ENCODE data around the gene CCDC12. TPM values are rescaled to one million over a fixed set of nuclear protein-coding genes. Genes with fewer than 3 reads are reported as not detected.
"Not testable (repeated sequence)": the region's sequence is repeated elsewhere in the genome, so short reads cannot be mapped to it uniquely, and the experiment has no call there.

The CCDC12 gene
- total RNA-seq, 4 donors from 2014 or later: 14.3 to 52.2 (median 42.0) TPM

DNA sequence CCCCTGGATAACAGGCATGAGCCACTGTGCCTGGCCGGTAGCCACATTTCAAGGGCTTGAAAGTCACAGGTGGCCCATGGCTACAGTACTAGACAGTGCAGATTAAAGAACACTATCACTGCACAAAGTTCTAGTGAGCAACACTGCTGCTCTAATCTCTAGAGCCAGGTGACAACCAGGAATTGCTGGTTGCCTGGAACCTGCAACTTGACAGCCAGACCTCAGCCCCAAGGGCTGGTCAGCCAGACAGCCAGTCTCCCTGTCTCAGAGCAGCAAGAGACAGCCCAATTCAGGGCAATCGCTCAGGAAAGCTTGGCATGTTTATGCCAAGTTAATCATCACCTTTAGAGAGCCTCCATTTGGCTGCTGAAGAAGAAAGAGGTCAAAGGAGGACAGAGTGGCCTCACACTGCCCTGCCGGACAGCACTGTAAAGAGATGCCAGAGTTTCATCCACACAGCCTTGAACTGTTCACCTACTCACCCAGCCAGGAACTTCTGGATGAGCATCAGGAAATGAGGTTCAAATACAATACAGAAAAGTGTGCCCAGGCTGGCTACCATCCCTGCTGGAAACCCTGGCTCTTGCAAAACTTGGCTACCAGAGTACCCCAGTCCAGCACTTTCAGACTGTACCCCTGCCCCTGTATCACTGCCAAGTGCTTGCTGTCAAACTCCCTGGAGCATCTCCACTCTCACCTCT is 6.0 kb downstream of the CCDC12 start:
- H3K27ac ChIP-seq: peak overlapping the region; percentile 26 to 71 (median 54)
- 33 to 60% methylated on average over 1 to 2 of the region's 3 CpGs for WGBS, 2 donors (ENCODE audit: low coverage in 1 of 2)
- peaks cover 0 to 3% of the 10 kb centered on the region in 2 donors for H3K36me3 ChIP-seq
- peak; percentile 85 for ATAC-seq
- no peaks in the 10 kb centered on the region for H3K9me3 ChIP-seq
- no peak overlapping the region for H3K4me3 ChIP-seq
- H3K27me3 ChIP-seq: no peaks in the 10 kb centered on the region
- H3K4me1 ChIP-seq: peaks cover 10 to 100% (median 67%) of the 10 kb centered on the region in 3 donors
- TF ChIP-seq POLR2A (IDR thresholded peaks at IDR 0.05): no peak
- TF ChIP-seq POLR2AphosphoS5 (IDR thresholded peaks at IDR 0.05): peak; percentile 46

DNA sequence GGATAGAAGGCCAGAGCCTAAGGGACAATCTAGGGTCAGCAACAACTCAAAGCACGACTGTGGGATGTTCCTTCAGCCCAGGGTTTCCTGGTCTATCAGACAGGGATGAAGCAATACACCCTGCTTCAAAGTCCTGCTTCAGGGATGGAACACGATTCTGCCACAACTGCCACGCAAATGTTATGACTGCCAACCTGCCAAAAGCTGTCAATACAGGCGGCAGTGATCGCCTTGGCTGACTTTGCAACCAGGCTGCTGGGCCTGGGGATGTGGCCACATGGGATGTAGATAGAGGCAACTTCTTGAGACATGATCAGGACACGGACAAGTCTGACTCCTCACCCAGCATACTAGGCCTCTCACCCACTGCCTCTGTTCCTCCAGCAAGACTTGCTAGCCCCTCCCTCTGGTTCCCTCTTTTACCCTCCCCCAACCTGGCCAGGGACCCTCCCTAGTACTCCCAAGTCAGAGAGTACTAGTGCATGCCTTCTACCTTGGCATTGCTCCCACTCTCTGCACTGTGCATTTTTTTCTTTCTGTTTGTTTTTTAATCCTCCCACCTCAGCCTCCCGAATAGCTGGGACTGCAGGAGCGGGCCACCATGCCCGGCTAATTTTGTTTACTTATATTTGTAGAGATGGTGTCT is 7.6 kb downstream of the CCDC12 start:
- H3K27ac ChIP-seq: peak overlapping the region in 2 of 4 donors; percentile 1 to 71
- peaks cover 10 to 92% (median 62%) of the 10 kb centered on the region in 3 donors for H3K4me1 ChIP-seq
- WGBS, 2 donors (ENCODE audit: low coverage in 1 of 2): 17 to 49% methylated on average over 2 to 9 of the region's 9 CpGs
- H3K36me3 ChIP-seq: peaks cover 0 to 4% of the 10 kb centered on the region in 2 donors
- no peak for ATAC-seq
- no peak overlapping the region for H3K4me3 ChIP-seq
- no peaks in the 10 kb centered on the region for H3K9me3 ChIP-seq
- TF ChIP-seq, protein P1, sequence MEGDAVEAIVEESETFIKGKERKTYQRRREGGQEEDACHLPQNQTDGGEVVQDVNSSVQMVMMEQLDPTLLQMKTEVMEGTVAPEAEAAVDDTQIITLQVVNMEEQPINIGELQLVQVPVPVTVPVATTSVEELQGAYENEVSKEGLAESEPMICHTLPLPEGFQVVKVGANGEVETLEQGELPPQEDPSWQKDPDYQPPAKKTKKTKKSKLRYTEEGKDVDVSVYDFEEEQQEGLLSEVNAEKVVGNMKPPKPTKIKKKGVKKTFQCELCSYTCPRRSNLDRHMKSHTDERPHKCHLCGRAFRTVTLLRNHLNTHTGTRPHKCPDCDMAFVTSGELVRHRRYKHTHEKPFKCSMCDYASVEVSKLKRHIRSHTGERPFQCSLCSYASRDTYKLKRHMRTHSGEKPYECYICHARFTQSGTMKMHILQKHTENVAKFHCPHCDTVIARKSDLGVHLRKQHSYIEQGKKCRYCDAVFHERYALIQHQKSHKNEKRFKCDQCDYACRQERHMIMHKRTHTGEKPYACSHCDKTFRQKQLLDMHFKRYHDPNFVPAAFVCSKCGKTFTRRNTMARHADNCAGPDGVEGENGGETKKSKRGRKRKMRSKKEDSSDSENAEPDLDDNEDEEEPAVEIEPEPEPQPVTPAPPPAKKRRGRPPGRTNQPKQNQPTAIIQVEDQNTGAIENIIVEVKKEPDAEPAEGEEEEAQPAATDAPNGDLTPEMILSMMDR (IDR thresholded peaks at IDR 0.05): no peak
- no peak for TF ChIP-seq POLR2A (IDR thresholded peaks at IDR 0.05)
- no peak for TF ChIP-seq EP300 (IDR thresholded peaks at IDR 0.05)
- no peak for TF ChIP-seq POLR2AphosphoS5 (IDR thresholded peaks at IDR 0.05)
- no peaks in the 10 kb centered on the region for H3K27me3 ChIP-seq

DNA sequence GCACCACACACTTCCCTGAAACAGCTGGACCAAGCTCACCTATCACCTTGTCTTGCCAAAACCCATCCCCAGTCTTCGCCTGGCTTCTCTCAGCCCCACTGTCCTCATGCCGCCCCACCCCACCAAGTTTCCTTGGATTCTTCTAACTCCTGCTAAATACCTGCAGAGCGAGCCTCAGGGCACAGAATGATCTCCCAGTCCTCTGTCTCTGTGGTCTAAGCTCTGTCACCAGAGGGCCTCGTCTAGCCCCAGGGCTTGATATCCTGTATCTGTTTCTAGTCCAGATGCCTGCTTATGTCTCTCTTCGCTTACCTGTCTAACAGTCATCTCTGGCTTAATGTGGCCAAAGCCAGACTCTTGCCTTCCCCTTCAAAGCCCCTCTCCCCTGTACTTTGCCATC is 9.7 kb downstream of the CCDC12 start:
- H3K4me3 ChIP-seq: no peak overlapping the region
- peaks cover 0 to 4% of the 10 kb centered on the region in 2 donors for H3K36me3 ChIP-seq
- H3K9me3 ChIP-seq: no peaks in the 10 kb centered on the region
- peaks cover 10 to 82% (median 60%) of the 10 kb centered on the region in 3 donors for H3K4me1 ChIP-seq
- no peak for ATAC-seq
- no peaks in the 10 kb centered on the region for H3K27me3 ChIP-seq
- no peak overlapping the region for H3K27ac ChIP-seq
- TF ChIP-seq EP300 (IDR thresholded peaks at IDR 0.05) (no peak), POLR2A (IDR thresholded peaks at IDR 0.05) (no peak), POLR2AphosphoS5 (IDR thresholded peaks at IDR 0.05) (no peak)
- TF ChIP-seq, protein P1 (IDR thresholded peaks at IDR 0.05): no peak
- WGBS, 2 donors (ENCODE audit: low coverage in 1 of 2): 88 to 100% methylated on average over 2 to 5 of the region's 5 CpGs

- Histone ChIP-seq H3K36me3 (peaks cover 0 to 4% of the 10 kb centered on the region in 2 donors), H3K4me3 (no peak overlapping the region), H3K27me3 (no peaks in the 10 kb centered on the region), H3K4me1 (peaks cover 9 to 82% (median 56%) of the 10 kb centered on the region in 3 donors), H3K27ac (no peak overlapping the region), H3K9me3 (no peaks in the 10 kb centered on the region)
- 81% methylated on average over 3 of the region's 6 CpGs; no CpG with 5 or more reads in 1 of the 2 donors for WGBS, 2 donors (ENCODE audit: low coverage in 1 of 2)
- no peak for ATAC-seq
- TF ChIP-seq EP300 (IDR thresholded peaks at IDR 0.05): no peak
- no peak for TF ChIP-seq POLR2A (IDR thresholded peaks at IDR 0.05)
- TF ChIP-seq, protein P1 (IDR thresholded peaks at IDR 0.05): no peak
- no peak for TF ChIP-seq POLR2AphosphoS5 (IDR thresholded peaks at IDR 0.05)
These were observed 11.4 kb downstream of the CCDC12 start for GRCh38 chr3:46965151-46965550.

GRCh38 chr3:46964038-46964590 is 12.4 kb downstream of the CCDC12 start:
- peaks cover 4 to 82% (median 58%) of the 10 kb centered on the region in 3 donors for H3K4me1 ChIP-seq
- H3K27me3 ChIP-seq, H3K4me3 ChIP-seq, H3K36me3 ChIP-seq, H3K27ac ChIP-seq, H3K9me3 ChIP-seq, ATAC-seq: not testable (repeated sequence)
- WGBS, 2 donors (ENCODE audit: low coverage in 1 of 2): 100% methylated on average over 1 of the region's 36 CpGs; no CpG with 5 or more reads in 1 of the 2 donors

Data from gastroesophageal sphincter (tissue), 4 donors.